ENCODE results near the gene SVIP. TPM values are rescaled to one million over a fixed set of nuclear protein-coding genes. Genes with fewer than 3 reads are reported as not detected.

The SVIP gene
- total and polyA plus RNA-seq, 2 donors from 2014 or later, result 29.7 to 42.1 TPM

GRCh38 chr11:22875869-22876473 lies 46.4 kb upstream of the SVIP start:
- peak; percentile 78 for TF ChIP-seq CTCF (IDR thresholded peaks at IDR 0.05; ENCODE audit: borderline replicate concordance, extremely low read depth, insufficient read depth)
- DNase-seq (peak in 4 of 5 donors; percentile 57 to 93 (median 82)), FAIRE-seq (peak; percentile 99)

GRCh38 chr11:22869325-22869724 lies 39.7 kb upstream of the SVIP start:
- H3K9me3 ChIP-seq (ENCODE audit: control insufficient read depth in 2 of 3, insufficient read depth in 1 of 3, low read length in 3 of 3), result no peaks in the 10 kb centered on the region
- H3K4me1 ChIP-seq (ENCODE audit: control insufficient read depth in 2 of 3, insufficient read depth in 2 of 3, low read depth in 1 of 3, low read length in 3 of 3), result no peaks in the 10 kb centered on the region
- no peak overlapping the region for H3K9ac ChIP-seq (ENCODE audit: low read length in 3 of 3)
- DNase-seq (no peak), FAIRE-seq (no peak)
- H3K27me3 ChIP-seq (ENCODE audit: control insufficient read depth, insufficient read depth, low read length), result no peaks in the 10 kb centered on the region
- intact Hi-C loops (cut with DNase I), result no loop called here
- no peak overlapping the region for H3K4me3 ChIP-seq (ENCODE audit: low read length in 3 of 3)
- H3K36me3 ChIP-seq (ENCODE audit: control insufficient read depth in 2 of 3, insufficient read depth in 3 of 3, low read length in 3 of 3), result no peaks in the 10 kb centered on the region
- H3K27ac ChIP-seq (ENCODE audit: low read depth in 2 of 2, low read length in 2 of 2), result no peak overlapping the region
- TF ChIP-seq CTCF (IDR thresholded peaks at IDR 0.05; ENCODE audit: borderline replicate concordance, extremely low read depth, insufficient read depth), result no peak

More at GRCh38 chr11:22875869-22876473, 46.4 kb upstream of the SVIP start:
- no peak overlapping the region for H3K4me3 ChIP-seq (ENCODE audit: low read length in 3 of 3)
- no peaks in the 10 kb centered on the region for H3K36me3 ChIP-seq (ENCODE audit: control insufficient read depth in 2 of 3, insufficient read depth in 3 of 3, low read length in 3 of 3)
- H3K27me3 ChIP-seq (ENCODE audit: control insufficient read depth, insufficient read depth, low read length), result no peaks in the 10 kb centered on the region
- intact Hi-C loops (cut with DNase I), result no loop called here
- no peaks in the 10 kb centered on the region for H3K4me1 ChIP-seq (ENCODE audit: control insufficient read depth in 2 of 3, insufficient read depth in 2 of 3, low read depth in 1 of 3, low read length in 3 of 3)
- no peak overlapping the region for H3K9ac ChIP-seq (ENCODE audit: low read length in 3 of 3)
- H3K9me3 ChIP-seq (ENCODE audit: control insufficient read depth in 2 of 3, insufficient read depth in 1 of 3, low read length in 3 of 3), result no peaks in the 10 kb centered on the region
- H3K27ac ChIP-seq (ENCODE audit: low read depth in 2 of 2, low read length in 2 of 2), result no peak overlapping the region

GRCh38 chr11:22860241-22860640 lies 30.6 kb upstream of the SVIP start, which contains the start of gene CCDC179:
Gene CCDC179, minus strand, starts transcription at chr11:22860474. Its CDS starts 53 bp downstream, at chr11:22860421.
- Histone ChIP-seq H3K4me3 (ENCODE audit: low read length in 3 of 3) (no peak within 1 kb of the TSS), H3K9me3 (ENCODE audit: control insufficient read depth in 2 of 3, insufficient read depth in 1 of 3, low read length in 3 of 3) (no peaks in the 10 kb centered on the region), H3K9ac (ENCODE audit: low read length in 3 of 3) (no peak within 1 kb of the TSS), H3K27ac (ENCODE audit: low read depth in 2 of 2, low read length in 2 of 2) (no peak within 1 kb of the TSS), H3K36me3 (ENCODE audit: control insufficient read depth in 2 of 3, insufficient read depth in 3 of 3, low read length in 3 of 3) (no peaks in the 10 kb centered on the region), H3K4me1 (ENCODE audit: control insufficient read depth in 2 of 3, insufficient read depth in 2 of 3, low read depth in 1 of 3, low read length in 3 of 3) (no peaks in the 10 kb centered on the region), H3K27me3 (ENCODE audit: control insufficient read depth, insufficient read depth, low read length) (no peaks in the 10 kb centered on the region)
- intact Hi-C loops (cut with DNase I), result no loop called here
- no peak for TF ChIP-seq CTCF (IDR thresholded peaks at IDR 0.05; ENCODE audit: borderline replicate concordance, extremely low read depth, insufficient read depth)
- DNase-seq (no peak), FAIRE-seq (no peak)

GRCh38 chr11:22859756-22860155 lies 30.2 kb upstream of the SVIP start:
- H3K9ac ChIP-seq (ENCODE audit: low read length in 3 of 3), result no peak overlapping the region
- H3K4me3 ChIP-seq (ENCODE audit: low read length in 3 of 3), result no peak overlapping the region
- no peaks in the 10 kb centered on the region for H3K4me1 ChIP-seq (ENCODE audit: control insufficient read depth in 2 of 3, insufficient read depth in 2 of 3, low read depth in 1 of 3, low read length in 3 of 3)
- intact Hi-C loops (cut with DNase I), result no loop called here
- no peak for FAIRE-seq
- no peaks in the 10 kb centered on the region for H3K36me3 ChIP-seq (ENCODE audit: control insufficient read depth in 2 of 3, insufficient read depth in 3 of 3, low read length in 3 of 3)
- H3K27me3 ChIP-seq (ENCODE audit: control insufficient read depth, insufficient read depth, low read length), result no peaks in the 10 kb centered on the region
- no peak for TF ChIP-seq CTCF (IDR thresholded peaks at IDR 0.05; ENCODE audit: borderline replicate concordance, extremely low read depth, insufficient read depth)
- no peak for DNase-seq
- no peak overlapping the region for H3K27ac ChIP-seq (ENCODE audit: low read depth in 2 of 2, low read length in 2 of 2)
- H3K9me3 ChIP-seq (ENCODE audit: control insufficient read depth in 2 of 3, insufficient read depth in 1 of 3, low read length in 3 of 3), result no peaks in the 10 kb centered on the region

Data from kidney (tissue), 14 donors.